UCSD-AML1 (cell line): ENCODE measurements around the gene GJC1.

Source experiments
- DNase-seq: peaks from one replicate; lab custom pipeline; 2025; ENCODE audit not compliant: unreplicated experiment; lab: John Stamatoyannopoulos, UW

The GJC1 gene

DNA sequence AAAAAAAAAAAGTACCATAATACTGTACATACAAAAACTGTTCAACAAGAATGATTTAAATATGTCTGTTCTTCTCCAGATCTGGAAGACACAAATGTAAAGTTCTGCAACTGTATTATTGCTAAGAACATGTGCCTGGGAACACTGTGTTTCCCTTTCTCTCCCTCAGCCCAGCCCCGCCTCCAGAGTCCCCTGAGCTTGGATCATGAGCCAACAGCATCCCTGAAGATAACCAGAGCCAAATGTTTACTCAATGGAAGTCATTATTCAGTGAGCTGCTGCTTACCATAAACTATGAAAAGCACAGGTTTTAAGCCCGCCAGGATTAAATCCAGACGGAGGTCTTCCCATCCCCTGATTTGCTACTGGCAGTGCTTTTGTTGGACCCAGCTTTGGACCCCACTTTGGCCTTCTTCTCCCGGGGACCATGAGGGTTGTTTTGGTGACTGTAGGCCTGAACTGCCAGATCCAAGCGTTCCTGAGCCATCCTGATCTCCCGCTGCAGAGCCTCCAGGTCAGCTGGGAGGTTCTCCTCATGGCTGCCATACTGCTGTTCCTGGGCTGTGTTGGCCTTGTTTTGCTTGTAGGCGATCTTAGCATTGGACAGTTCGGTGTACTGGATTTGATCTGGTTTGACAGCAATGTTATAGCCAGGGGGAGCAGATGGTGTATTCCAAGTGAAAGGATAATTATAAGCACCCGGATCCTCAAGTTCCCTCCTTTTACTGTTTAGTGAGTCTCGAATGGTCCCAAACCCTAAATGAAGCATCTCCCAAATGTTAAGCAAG lies 25.6 kb downstream of the GJC1 start:
- DNase-seq, result no peak

DNA sequence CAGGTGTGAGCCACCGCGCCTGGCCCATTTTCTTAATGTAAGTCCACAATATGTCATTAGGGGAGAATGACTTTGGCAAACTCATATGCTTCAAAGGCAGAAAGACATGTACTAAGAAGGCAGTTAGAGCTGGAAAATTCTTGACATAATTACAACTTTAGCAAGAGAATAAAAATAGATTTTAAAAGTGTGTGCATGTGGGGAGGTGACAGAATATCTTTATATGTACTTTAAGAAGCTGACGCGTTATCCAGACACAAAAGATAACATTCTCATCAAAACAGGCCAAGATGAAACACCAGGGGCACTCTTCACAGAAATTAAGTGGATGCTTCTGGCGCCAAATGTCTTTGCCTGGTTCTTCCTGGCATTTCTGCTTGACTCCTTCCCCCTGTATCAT lies 28.2 kb downstream of the GJC1 start:
- no peak for DNase-seq

GRCh38 chr17:44798356-44798755 lies 31.7 kb downstream of the GJC1 start:
- DNase-seq, result no peak

DNA sequence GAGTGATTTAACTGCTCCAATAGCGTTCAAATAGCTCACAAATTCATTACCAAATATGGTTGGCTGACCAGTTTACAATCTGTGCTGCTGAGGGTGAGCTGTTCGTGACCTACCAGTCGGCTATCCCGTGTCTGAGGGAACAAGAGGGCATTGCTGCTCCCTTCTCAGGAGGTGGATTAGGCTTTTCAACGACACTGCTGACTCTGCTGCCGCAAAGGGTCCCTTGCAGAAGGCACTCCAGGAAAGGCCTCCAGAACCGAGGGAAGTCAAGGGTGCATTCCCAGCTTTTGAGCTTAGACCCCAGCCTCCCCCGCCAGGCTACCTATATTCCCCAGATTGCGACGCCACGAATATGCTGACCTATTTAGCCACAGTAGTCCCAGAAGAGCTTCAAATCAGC lies 32.3 kb downstream of the GJC1 start:
- no peak for DNase-seq

DNA sequence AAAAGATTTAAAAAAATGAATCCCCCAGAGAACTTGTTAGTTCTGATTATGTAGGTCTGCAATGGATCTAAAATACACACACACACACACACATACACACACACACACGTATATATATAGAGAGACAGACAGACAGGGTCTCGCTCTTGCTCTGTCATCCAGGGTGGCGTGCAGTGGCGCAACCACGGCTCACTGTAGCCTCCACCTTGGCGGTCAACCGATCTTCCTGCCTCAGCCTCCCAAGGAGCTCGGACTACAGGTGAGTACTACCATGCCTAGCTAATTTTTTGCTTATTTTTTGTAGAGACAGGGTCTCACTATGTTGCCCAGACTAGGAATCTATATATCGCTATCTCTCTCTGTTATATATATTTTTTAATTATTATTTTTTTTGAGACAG lies 33.4 kb downstream of the GJC1 start:
- no peak for DNase-seq

GRCh38 chr17:44795928-44796327 lies 34.2 kb downstream of the GJC1 start:
- DNase-seq, result no peak

DNA sequence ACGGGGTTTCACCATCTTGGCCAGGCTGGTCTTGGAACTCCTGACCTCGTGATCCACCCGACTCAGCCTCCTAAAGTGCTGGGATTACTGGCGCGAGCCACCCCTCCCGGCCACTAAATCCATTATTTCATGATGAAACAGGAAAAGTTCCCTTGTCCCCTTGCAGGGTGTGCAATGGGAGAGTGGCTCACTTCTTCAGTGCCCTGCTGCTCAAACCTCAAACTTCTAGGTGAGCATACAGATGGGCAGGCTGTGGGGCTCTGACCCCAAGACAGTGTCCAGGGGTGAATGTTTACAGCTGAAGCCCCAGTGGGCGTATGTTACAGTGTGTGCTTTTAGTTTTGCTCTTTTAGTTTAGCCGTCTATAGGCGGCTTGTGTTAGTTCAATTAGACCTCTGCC lies 34.7 kb downstream of the GJC1 start:
- no peak for DNase-seq

GRCh38 chr17:44794851-44795413 lies 35.2 kb downstream of the GJC1 start:
- peak; percentile 30 for DNase-seq

DNA sequence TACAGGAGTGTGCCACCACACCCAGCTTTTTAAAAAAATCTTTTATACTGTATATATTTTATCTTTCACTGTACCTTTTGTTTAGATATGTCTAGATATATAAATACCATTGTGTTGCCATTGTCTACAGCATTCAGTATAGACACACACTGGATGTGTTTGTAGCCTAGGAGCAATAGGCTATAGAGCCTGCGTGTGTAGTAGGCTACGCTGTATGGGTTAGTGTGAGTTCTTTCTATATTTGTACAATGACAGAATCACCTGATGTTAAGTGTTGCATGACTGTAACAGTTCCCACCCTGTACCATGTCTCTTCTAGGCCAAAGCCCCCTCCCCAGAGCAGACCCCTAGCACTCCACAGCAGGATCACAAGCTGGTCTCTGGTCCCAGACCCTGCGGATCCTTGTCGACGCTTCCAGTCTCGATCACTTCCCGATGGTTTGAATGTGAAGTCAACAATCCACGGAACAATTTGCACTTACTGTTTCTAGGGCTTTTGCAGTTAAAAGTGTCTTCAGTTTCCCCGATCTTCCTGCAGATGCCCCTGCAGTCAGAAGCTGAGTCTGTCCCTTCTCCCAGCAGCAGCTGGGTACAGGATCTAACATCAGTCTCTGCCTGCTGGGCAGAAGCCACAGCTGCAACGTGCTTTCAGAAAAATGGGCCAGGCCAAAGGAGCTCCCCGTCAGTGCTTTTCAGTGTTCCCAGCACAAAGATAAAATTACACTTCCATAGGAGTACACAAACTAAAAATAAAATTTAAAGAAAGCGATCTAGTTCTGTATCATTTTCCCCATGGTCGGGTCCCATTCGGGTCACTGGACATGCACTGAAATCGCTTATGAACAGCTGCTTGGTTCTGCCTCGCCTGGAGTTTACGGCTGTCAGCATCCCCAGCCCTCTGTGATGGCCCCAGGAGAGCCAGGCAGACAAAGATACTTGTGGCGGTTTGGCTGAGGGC lies 35.9 kb downstream of the GJC1 start:
- DNase-seq, result no peak

- no peak for DNase-seq
Measured at GRCh38 chr17:44792276-44792675, 37.8 kb downstream of the GJC1 start.

GRCh38 chr17:44788139-44788538 lies 41.9 kb downstream of the GJC1 start:
- DNase-seq, result no peak

DNA sequence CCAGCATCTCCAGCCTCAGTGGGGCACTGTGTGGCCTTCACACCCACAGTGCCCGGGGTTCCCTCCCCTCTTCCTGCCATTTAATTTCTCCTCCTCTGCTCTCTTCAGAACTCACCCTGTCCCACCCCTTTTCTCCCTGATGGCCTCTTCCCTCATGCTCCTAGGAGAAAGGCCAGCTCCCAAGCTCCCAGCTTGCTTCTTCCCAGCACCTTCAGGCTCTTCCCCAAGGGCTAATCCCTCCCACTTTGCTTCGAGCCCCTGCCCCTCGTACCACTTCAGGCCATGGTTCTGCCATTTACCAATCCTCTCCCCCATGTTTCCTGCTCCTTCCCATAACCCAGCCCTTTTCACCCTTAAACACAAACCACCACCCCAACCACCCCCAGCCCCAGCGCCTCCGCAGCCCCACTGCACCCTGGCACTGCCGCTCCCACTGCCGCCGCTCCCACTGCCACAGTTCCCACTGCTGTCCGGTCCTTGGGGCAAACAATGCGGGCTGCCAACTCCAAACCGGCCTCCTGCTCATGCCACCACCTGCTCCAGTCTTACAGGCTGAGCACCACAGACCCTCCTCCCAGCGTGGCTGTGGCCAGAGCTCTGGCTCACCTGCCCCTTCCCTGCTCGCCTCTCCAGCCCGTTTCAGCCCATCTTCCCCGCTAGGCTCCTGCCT lies 42.7 kb downstream of the GJC1 start:
- no peak for DNase-seq

- DNase-seq, result no peak
Measured at GRCh38 chr17:44786551-44787081, 43.5 kb downstream of the GJC1 start.

- no peak for DNase-seq
Measured at GRCh38 chr17:44785921-44786320, 44.2 kb downstream of the GJC1 start.

- no peak for DNase-seq
Measured at GRCh38 chr17:44782326-44782850, 47.7 kb downstream of the GJC1 start.

GRCh38 chr17:44781551-44782325 lies 48.3 kb downstream of the GJC1 start:
- DNase-seq, result no peak

- no peak for DNase-seq
Measured at GRCh38 chr17:44780845-44781480, 49.1 kb downstream of the GJC1 start.

- DNase-seq, result no peak
Measured at GRCh38 chr17:44780161-44780560, 49.9 kb downstream of the GJC1 start.

GRCh38 chr17:44779211-44780025 lies 50.7 kb downstream of the GJC1 start:
- peak; percentile 73 for DNase-seq
